NB4 (cell line): ENCODE results near the gene INPP5A.

ENCODE experiments used
- DNase-seq: peaks from one replicate; pipeline ENCODE4 v3.0.0; 2010; ENCODE audit warnings: low read depth
- H3K4me3 ChIP-seq: one replicate; pipeline ENCODE4 v1.5.1; 2011; ENCODE audit warnings: mild to moderate bottlenecking, low read depth, low read length, moderate library complexity
- CTCF ChIP-seq: IDR thresholded peaks from one replicate; pipeline ENCODE4 v1.5.1; 2012; ENCODE audit warnings: low read depth, low read length
- MYC ChIP-seq: IDR thresholded peaks from 2 replicates; pipeline ENCODE4 v1.6.1; 2011; ENCODE audit warnings: low read depth, low read length
- POLR2A ChIP-seq: IDR thresholded peaks from 2 replicates; pipeline ENCODE4 v1.6.1; 2011; ENCODE audit warnings: mild to moderate bottlenecking; ENCODE audit not compliant: insufficient read length; ENCODE audit errors: extremely low read depth
- TF ChIP-seq, protein P1 (sequence below): IDR thresholded peaks from 2 replicates; pipeline ENCODE4 v1.6.1; 2011; ENCODE audit warnings: low read depth, low read length

Gene INPP5A

DNA sequence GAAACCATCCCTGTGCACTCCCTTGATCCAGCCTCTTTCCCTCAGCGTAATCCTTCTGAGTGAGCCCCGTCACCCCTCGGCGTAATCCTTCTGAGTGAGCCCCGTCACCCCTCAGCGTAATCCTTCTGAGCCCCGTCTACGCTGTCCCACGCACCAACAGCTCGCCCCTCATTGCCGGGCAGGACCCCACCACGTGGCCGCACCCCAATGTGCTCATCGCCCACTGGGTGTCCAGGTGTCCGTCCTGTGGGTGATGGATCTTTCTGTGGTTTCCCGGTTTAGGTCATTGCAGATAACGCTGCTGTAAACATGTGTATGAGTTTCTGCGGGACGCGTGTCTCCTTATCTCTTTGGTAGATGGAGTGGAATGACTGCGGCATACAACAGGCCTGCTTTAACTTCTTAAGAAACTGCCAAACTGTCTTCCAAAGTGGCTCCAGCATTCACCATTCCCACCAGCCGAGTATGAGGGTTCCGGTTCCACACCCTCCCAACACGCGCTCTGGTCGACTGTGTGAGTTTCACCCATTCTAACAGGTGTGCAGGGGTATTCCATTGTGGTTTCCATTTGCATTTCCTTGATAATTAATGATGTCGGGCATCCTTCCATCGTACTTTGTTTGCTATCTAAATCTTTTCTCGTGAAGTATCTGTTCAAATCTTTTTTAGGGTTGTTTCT, 290.4 kb downstream of the INPP5A start:
- no peak for DNase-seq
- TF ChIP-seq, protein P1, sequence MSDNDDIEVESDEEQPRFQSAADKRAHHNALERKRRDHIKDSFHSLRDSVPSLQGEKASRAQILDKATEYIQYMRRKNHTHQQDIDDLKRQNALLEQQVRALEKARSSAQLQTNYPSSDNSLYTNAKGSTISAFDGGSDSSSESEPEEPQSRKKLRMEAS: no peak
- TF ChIP-seq POLR2A (no peak), CTCF (no peak), MYC (no peak)
- H3K4me3 ChIP-seq: no peak overlapping the region

- no peak overlapping the region for H3K4me3 ChIP-seq
- TF ChIP-seq, protein P1: no peak
- TF ChIP-seq POLR2A (no peak), CTCF (no peak), MYC (no peak)
- no peak for DNase-seq
These were observed 291.1 kb downstream of the INPP5A start for GRCh38 chr10:132828681-132829080.

GRCh38 chr10:132829403-132829802, 291.8 kb downstream of the INPP5A start:
- DNase-seq: no peak
- H3K4me3 ChIP-seq: no peak overlapping the region
- TF ChIP-seq POLR2A: no peak
- no peak for TF ChIP-seq CTCF

GRCh38 chr10:132832186-132832969, 294.8 kb downstream of the INPP5A start:
- no peak for TF ChIP-seq CTCF
- TF ChIP-seq, protein P1: no peak
- TF ChIP-seq MYC: no peak
- no peak for TF ChIP-seq POLR2A
- no peak overlapping the region for H3K4me3 ChIP-seq
- DNase-seq: no peak
